Endothelial cell of umbilical vein (primary cell): ENCODE data around the gene NTNG1.

Experiments
- CTCF ChIP-seq, 2 donors: IDR thresholded peaks; 1 replicate in 1 of 2; 2 replicates in 1 of 2; pipeline ENCODE4 v1.5.1; 2011; ENCODE audit warnings: low read length in 2 of 2, mild to moderate bottlenecking in 2 of 2, moderate library complexity in 2 of 2, control low read depth in 1 of 2, inconsistent platforms in 1 of 2, low read depth in 1 of 2; ENCODE audit not compliant: insufficient read depth in 1 of 2; ENCODE audit errors: extremely low read depth in 1 of 2
- EZH2 ChIP-seq: IDR thresholded peaks from 2 replicates; pipeline ENCODE4 v1.6.1; 2012; ENCODE audit warnings: borderline replicate concordance, low read depth, mild to moderate bottlenecking, moderate library complexity, low read length, inconsistent platforms; ENCODE audit not compliant: severe bottlenecking
- FOS ChIP-seq: IDR thresholded peaks from 2 replicates; pipeline ENCODE4 v1.6.1; 2011; ENCODE audit warnings: mild to moderate bottlenecking, low read length, moderate library complexity, borderline replicate concordance; ENCODE audit not compliant: insufficient read depth
- GATA2 ChIP-seq: IDR thresholded peaks from 2 replicates; pipeline ENCODE4 v1.7.0; 2011; ENCODE audit warnings: low read depth, mild to moderate bottlenecking, moderate library complexity, mixed read lengths, low read length; ENCODE audit not compliant: insufficient read length, insufficient read depth
- JUN ChIP-seq: IDR thresholded peaks from 2 replicates; pipeline ENCODE4 v1.6.1; 2011; ENCODE audit warnings: borderline replicate concordance, low read depth; ENCODE audit not compliant: insufficient read length, insufficient read depth
- MAX ChIP-seq: IDR thresholded peaks from 2 replicates; pipeline ENCODE4 v1.6.1; 2011; ENCODE audit not compliant: insufficient read depth, insufficient read length
- MYC ChIP-seq: IDR thresholded peaks from one replicate; pipeline ENCODE4 v1.6.1; 2011; ENCODE audit warnings: mild to moderate bottlenecking, low read depth, low read length
- POLR2A ChIP-seq: IDR thresholded peaks from 2 replicates; pipeline ENCODE4 v1.6.1; 2012; ENCODE audit warnings: low read depth, mild to moderate bottlenecking, control low read depth, low read length
- POLR2AphosphoS5 ChIP-seq: IDR thresholded peaks from 2 replicates; pipeline ENCODE4 v1.6.1; 2012; ENCODE audit warnings: low read depth, mild to moderate bottlenecking, control low read depth, low read length, moderate library complexity; ENCODE audit not compliant: insufficient read depth

GRCh38 chr1:107132780-107133179 is 8.1 kb upstream of the NTNG1 start:
- TF ChIP-seq CTCF (IDR thresholded peaks at IDR 0.05; ENCODE audit: extremely low read depth in 1 of 2, insufficient read depth in 1 of 2, low read depth in 1 of 2, low read length in 2 of 2) = no peak
- no peak for TF ChIP-seq JUN
- TF ChIP-seq POLR2A = no peak
- TF ChIP-seq EZH2 = no peak
- no peak for TF ChIP-seq POLR2AphosphoS5
- TF ChIP-seq GATA2 = no peak
- no peak for TF ChIP-seq MAX
- TF ChIP-seq FOS = no peak
- no peak for TF ChIP-seq MYC
